ENCODE data around the gene SF1.

GRCh38 chr11:64723907-64724862 is 54.2 kb downstream of the SF1 start:
- TF ChIP-seq CTCF (conservative IDR thresholded peaks at IDR 0.05; ENCODE audit: low read depth, low read length) (no peak), ELK1 (IDR thresholded peaks at IDR 0.05; ENCODE audit: borderline replicate concordance, low read depth, low read length) (no peak)
